ENCODE measurements around the gene FANCI.

The FANCI gene

DNA sequence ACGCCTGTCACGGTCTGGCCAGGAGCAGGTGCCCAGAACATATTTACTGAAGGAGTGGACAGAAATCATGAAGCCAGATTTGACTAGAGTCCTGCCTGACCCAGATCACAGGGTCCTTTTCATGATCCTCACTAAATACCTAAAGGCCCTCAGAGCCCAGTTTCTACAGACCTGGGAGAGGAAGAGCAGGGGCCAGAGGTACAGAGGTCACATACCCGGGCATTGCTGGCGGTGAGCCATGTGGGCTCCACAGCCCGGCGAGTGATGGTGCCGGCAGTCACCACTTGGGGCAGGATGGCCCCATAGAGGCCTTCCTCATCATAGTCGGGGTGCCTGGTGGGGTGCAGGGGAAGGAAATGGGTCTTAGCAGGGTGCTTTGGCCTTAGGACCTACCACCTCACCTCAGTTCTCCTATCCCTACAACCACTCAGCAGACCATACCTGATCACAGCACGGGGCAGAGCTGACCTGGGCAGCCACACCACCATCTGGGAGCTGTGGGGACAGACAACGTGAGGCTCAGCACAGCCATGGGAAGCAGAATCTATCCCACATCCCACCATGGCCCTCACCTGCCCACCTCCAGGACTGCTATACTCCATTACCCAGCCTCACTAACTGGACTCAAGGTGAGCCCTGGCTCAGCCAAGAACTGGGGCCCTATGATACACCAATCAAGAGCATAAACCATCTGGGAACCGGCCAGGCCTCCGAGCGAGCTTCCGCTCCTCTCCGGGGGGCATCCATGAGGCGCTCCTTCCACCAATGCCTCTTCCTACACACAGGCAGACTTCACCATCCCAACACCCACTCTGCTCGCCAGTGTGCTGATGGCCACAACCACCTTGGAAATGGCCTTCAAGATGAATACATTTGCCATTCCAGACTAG lies 78.0 kb downstream of the FANCI start:
- H3K9me3 ChIP-seq (ENCODE audit: insufficient read depth, low read length, severe bottlenecking): no peaks in the 10 kb centered on the region
- H3K4me1 ChIP-seq (ENCODE audit: insufficient read depth, low read length): peaks cover 28% of the 10 kb centered on the region
- H4K20me1 ChIP-seq (ENCODE audit: insufficient read depth, low read length): peaks cover 87% of the 10 kb centered on the region
- no peak overlapping the region for H3K27ac ChIP-seq (ENCODE audit: low read length)
- ATAC-seq (ENCODE audit: insufficient read depth, low read depth) (0 out of 3 replicates have a peak, but pooled peaks have one; percentile 20), DNase-seq (no peak)
- TF ChIP-seq, protein P1, sequence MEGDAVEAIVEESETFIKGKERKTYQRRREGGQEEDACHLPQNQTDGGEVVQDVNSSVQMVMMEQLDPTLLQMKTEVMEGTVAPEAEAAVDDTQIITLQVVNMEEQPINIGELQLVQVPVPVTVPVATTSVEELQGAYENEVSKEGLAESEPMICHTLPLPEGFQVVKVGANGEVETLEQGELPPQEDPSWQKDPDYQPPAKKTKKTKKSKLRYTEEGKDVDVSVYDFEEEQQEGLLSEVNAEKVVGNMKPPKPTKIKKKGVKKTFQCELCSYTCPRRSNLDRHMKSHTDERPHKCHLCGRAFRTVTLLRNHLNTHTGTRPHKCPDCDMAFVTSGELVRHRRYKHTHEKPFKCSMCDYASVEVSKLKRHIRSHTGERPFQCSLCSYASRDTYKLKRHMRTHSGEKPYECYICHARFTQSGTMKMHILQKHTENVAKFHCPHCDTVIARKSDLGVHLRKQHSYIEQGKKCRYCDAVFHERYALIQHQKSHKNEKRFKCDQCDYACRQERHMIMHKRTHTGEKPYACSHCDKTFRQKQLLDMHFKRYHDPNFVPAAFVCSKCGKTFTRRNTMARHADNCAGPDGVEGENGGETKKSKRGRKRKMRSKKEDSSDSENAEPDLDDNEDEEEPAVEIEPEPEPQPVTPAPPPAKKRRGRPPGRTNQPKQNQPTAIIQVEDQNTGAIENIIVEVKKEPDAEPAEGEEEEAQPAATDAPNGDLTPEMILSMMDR (IDR thresholded peaks at IDR 0.05; ENCODE audit: borderline replicate concordance, extremely low read depth, low read length, poor library complexity, severe bottlenecking): peak; percentile 13
- no peak for TF ChIP-seq EZH2 (IDR thresholded peaks at IDR 0.05; ENCODE audit: borderline replicate concordance, low read depth, low read length, severe bottlenecking)
- peaks cover 100% of the 10 kb centered on the region for H3K36me3 ChIP-seq (ENCODE audit: insufficient read depth, low read length)
- no peak overlapping the region for H3K4me2 ChIP-seq (ENCODE audit: insufficient read depth, low read length)
- H3K4me3 ChIP-seq (ENCODE audit: low read depth in 1 of 2, low read length in 2 of 2): no peak overlapping the region
- H3K9ac ChIP-seq (ENCODE audit: low read depth, low read length): no peak overlapping the region
- H3K27me3 ChIP-seq (ENCODE audit: insufficient read depth, low read length, poor library complexity): no peaks in the 10 kb centered on the region
- H3K79me2 ChIP-seq (ENCODE audit: insufficient read depth, low read length): peaks cover 83% of the 10 kb centered on the region
- no peak overlapping the region for H2AFZ ChIP-seq (ENCODE audit: low read depth, low read length)

DNA sequence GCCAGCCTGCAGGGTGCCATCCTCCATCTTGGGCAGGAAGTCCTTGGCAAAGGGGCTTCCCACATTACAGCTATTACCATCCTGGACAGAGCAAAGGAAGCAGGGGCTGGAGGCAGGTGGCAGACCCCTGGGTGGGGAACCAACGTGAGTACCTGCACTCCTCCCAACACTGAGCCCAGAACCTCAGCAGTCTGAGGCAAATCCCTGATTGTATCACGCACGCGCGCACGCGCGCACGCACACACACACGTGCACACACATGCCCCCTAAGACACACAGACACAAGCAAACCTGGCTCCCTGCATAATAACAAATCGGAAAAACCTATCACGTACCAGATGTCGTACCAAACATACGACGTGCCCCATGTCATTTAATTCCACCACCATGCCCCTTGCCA lies 79.0 kb downstream of the FANCI start:
- H3K9me3 ChIP-seq (ENCODE audit: insufficient read depth, low read length, severe bottlenecking): no peaks in the 10 kb centered on the region
- TF ChIP-seq EZH2 (IDR thresholded peaks at IDR 0.05; ENCODE audit: borderline replicate concordance, low read depth, low read length, severe bottlenecking): no peak
- TF ChIP-seq, protein P1 (IDR thresholded peaks at IDR 0.05; ENCODE audit: borderline replicate concordance, extremely low read depth, low read length, poor library complexity, severe bottlenecking): no peak
- no peak overlapping the region; the same call in 1 of the 2 replicates for H3K27ac ChIP-seq (ENCODE audit: low read length)
- H3K79me2 ChIP-seq (ENCODE audit: insufficient read depth, low read length): peaks cover 94% of the 10 kb centered on the region
- peaks cover 93% of the 10 kb centered on the region for H4K20me1 ChIP-seq (ENCODE audit: insufficient read depth, low read length)
- no peak overlapping the region for H2AFZ ChIP-seq (ENCODE audit: low read depth, low read length)
- ATAC-seq (ENCODE audit: insufficient read depth, low read depth): no peak
- no peak overlapping the region for H3K4me3 ChIP-seq (ENCODE audit: low read depth in 1 of 2, low read length in 2 of 2)
- H3K4me2 ChIP-seq (ENCODE audit: insufficient read depth, low read length): no peak overlapping the region
- H3K4me1 ChIP-seq (ENCODE audit: insufficient read depth, low read length): peaks cover 36% of the 10 kb centered on the region
- no peaks in the 10 kb centered on the region for H3K27me3 ChIP-seq (ENCODE audit: insufficient read depth, low read length, poor library complexity)
- no peak for DNase-seq
- H3K9ac ChIP-seq (ENCODE audit: low read depth, low read length): no peak overlapping the region
- peaks cover 100% of the 10 kb centered on the region for H3K36me3 ChIP-seq (ENCODE audit: insufficient read depth, low read length)

DNA sequence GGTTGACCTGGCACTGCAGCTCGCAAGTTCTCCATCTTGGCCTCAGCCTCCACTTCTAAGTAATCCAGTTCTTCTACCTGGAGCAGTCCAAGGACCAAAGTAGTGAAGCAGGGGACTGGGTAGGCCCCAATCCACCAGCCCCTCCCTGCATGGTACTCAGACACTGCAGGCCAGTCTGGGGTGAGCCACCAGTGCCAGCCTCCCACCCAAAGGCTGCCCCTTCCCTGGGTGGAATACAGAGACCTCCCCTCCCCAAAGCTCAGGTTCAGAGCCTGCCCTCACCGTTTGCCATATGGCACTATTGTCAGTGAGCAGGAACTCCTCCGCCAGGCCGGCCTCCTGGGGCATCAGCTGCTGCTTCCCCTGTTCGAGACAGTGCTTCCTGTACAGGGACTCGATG lies 80.0 kb downstream of the FANCI start:
- Histone ChIP-seq H3K9me3 (ENCODE audit: insufficient read depth, low read length, severe bottlenecking) (no peaks in the 10 kb centered on the region), H3K4me1 (ENCODE audit: insufficient read depth, low read length) (peaks cover 46% of the 10 kb centered on the region), H3K27ac (ENCODE audit: low read length) (no peak overlapping the region), H3K9ac (ENCODE audit: low read depth, low read length) (no peak overlapping the region), H3K4me2 (ENCODE audit: insufficient read depth, low read length) (no peak overlapping the region; the same call in 1 of the 2 replicates), H3K36me3 (ENCODE audit: insufficient read depth, low read length) (peaks cover 100% of the 10 kb centered on the region), H3K27me3 (ENCODE audit: insufficient read depth, low read length, poor library complexity) (no peaks in the 10 kb centered on the region), H3K79me2 (ENCODE audit: insufficient read depth, low read length) (peaks cover 98% of the 10 kb centered on the region), H3K4me3 (ENCODE audit: low read depth in 1 of 2, low read length in 2 of 2) (no peak overlapping the region), H4K20me1 (ENCODE audit: insufficient read depth, low read length) (peaks cover 97% of the 10 kb centered on the region), H2AFZ (ENCODE audit: low read depth, low read length) (no peak overlapping the region)
- ATAC-seq (ENCODE audit: insufficient read depth, low read depth) (no peak), DNase-seq (no peak)
- TF ChIP-seq, protein P1 (IDR thresholded peaks at IDR 0.05; ENCODE audit: borderline replicate concordance, extremely low read depth, low read length, poor library complexity, severe bottlenecking): no peak
- no peak for TF ChIP-seq EZH2 (IDR thresholded peaks at IDR 0.05; ENCODE audit: borderline replicate concordance, low read depth, low read length, severe bottlenecking)

All from DND-41 (cell line).